SK-N-SH treated with all-trans-retinoic acid at 6 μM for 48 hours (cell line): Measurements from ENCODE around the gene ZBTB46.

Source experiments
- ATAC-seq: fragments of 200-7000 bp; cut with Tn5 transposase; 3 replicates; pipeline ENCODE4 v1.9.1; 2020; ENCODE audit warnings: mild to moderate bottlenecking, moderate library complexity
- ARNTL ChIP-seq: fragments of 450-650 bp; formaldehyde crosslinking; IDR thresholded peaks from 2 replicates; pipeline ENCODE4 v1.5.0; 2020; ENCODE audit warnings: low read depth, mild to moderate bottlenecking, moderate library complexity, borderline replicate concordance
- BACH2 ChIP-seq: fragments of 250-450 bp; sonication (Bioruptor Pico); IDR thresholded peaks from 2 replicates; pipeline ENCODE4 v1.9.0; 2021; ENCODE audit warnings: mild to moderate bottlenecking, borderline replicate concordance
- CSDC2 ChIP-seq: fragments of 250-450 bp; sonication (Bioruptor Pico); IDR thresholded peaks from 2 replicates; pipeline ENCODE4 v1.5.0; 2020; ENCODE audit warnings: mild to moderate bottlenecking, moderate library complexity
- CSRNP3 ChIP-seq: fragments of 250-450 bp; sonication (Bioruptor Pico); IDR thresholded peaks from 2 replicates; pipeline ENCODE4 v1.5.1; 2021; ENCODE audit warnings: mild to moderate bottlenecking, moderate library complexity
- ESRRG ChIP-seq: fragments of 250-450 bp; sonication (Bioruptor Pico); IDR thresholded peaks from 2 replicates; pipeline ENCODE4 v1.6.1; 2021; ENCODE audit warnings: mild to moderate bottlenecking
- GLIS3 ChIP-seq: fragments of 250-450 bp; sonication (Bioruptor Pico); IDR thresholded peaks from 2 replicates; pipeline ENCODE4 v1.5.0; 2020; ENCODE audit warnings: mild to moderate bottlenecking, moderate library complexity
- ISL1 ChIP-seq: fragments of 250-450 bp; sonication (Bioruptor Pico); IDR thresholded peaks from 2 replicates; pipeline ENCODE4 v2.1.2; 2022; ENCODE audit warnings: mild to moderate bottlenecking, moderate library complexity
- OSR1 ChIP-seq: fragments of 250-450 bp; sonication (Bioruptor Pico); IDR thresholded peaks from 2 replicates; pipeline ENCODE4 v1.8.0; 2022; ENCODE audit warnings: moderate library complexity, mild to moderate bottlenecking, inconsistent platforms
- PPARA ChIP-seq: fragments of 250-450 bp; sonication (Bioruptor Pico); IDR thresholded peaks from 2 replicates; pipeline ENCODE4 v1.5.0; 2020; ENCODE audit warnings: mild to moderate bottlenecking, borderline replicate concordance
- RARB ChIP-seq: fragments of 250-450 bp; sonication (Bioruptor Pico); IDR thresholded peaks from 2 replicates; pipeline ENCODE4 v1.8.0; 2021; ENCODE audit warnings: mild to moderate bottlenecking, moderate library complexity
- SNAI2 ChIP-seq: fragments of 250-450 bp; sonication (Bioruptor Pico); IDR thresholded peaks from 2 replicates; pipeline ENCODE4 v1.5.0; 2020; ENCODE audit warnings: mild to moderate bottlenecking, moderate library complexity
- TCF4 ChIP-seq: fragments of 250-450 bp; sonication (Bioruptor Pico); IDR thresholded peaks from 2 replicates; pipeline ENCODE4 v1.8.0; 2021; ENCODE audit warnings: mild to moderate bottlenecking, moderate library complexity, borderline replicate concordance
- TOX ChIP-seq: fragments of 250-450 bp; sonication (Bioruptor Pico); IDR thresholded peaks from 2 replicates; pipeline ENCODE4 v1.8.0; 2021; ENCODE audit warnings: mild to moderate bottlenecking, moderate library complexity, borderline replicate concordance
- ZC3H10 ChIP-seq: fragments of 250-450 bp; sonication (Bioruptor Pico); IDR thresholded peaks from 2 replicates; pipeline ENCODE4 v1.5.1; 2021; ENCODE audit warnings: mild to moderate bottlenecking, moderate library complexity
- ZFP3 ChIP-seq: fragments of 250-450 bp; sonication (Bioruptor Pico); IDR thresholded peaks from 2 replicates; pipeline ENCODE4 v1.5.0; 2020; ENCODE audit warnings: mild to moderate bottlenecking, moderate library complexity
- ZFP30 ChIP-seq: fragments of 450-650 bp; formaldehyde crosslinking; IDR thresholded peaks from 2 replicates; pipeline ENCODE4 v1.5.0; 2022; ENCODE audit warnings: mild to moderate bottlenecking, moderate library complexity
- ZNF565 ChIP-seq: fragments of 450-650 bp; formaldehyde crosslinking; conservative IDR thresholded peaks from 2 replicates; pipeline ENCODE4 v1.5.0; 2020; ENCODE audit warnings: low read depth, mild to moderate bottlenecking, moderate library complexity
- ZNF70 ChIP-seq: fragments of 450-650 bp; formaldehyde crosslinking; IDR thresholded peaks from 2 replicates; pipeline ENCODE4 v1.5.0; 2020; ENCODE audit warnings: mild to moderate bottlenecking, moderate library complexity
- ZNF8 ChIP-seq: fragments of 450-650 bp; formaldehyde crosslinking; IDR thresholded peaks from 2 replicates; pipeline ENCODE4 v1.5.0; 2020; ENCODE audit warnings: mild to moderate bottlenecking, moderate library complexity
- TF ChIP-seq, protein P1 (sequence below): fragments of 250-450 bp; sonication (Bioruptor Pico); IDR thresholded peaks from 2 replicates; pipeline ENCODE4 v1.5.0; 2020; ENCODE audit warnings: mild to moderate bottlenecking, moderate library complexity
- TF ChIP-seq, protein P2 (sequence below): fragments of 250-450 bp; sonication (Bioruptor Pico); IDR thresholded peaks from 2 replicates; pipeline ENCODE4 v1.8.0; 2021; ENCODE audit warnings: low read depth, mild to moderate bottlenecking, moderate library complexity, borderline replicate concordance
- TF ChIP-seq, protein P3 (sequence below): fragments of 250-450 bp; sonication (Bioruptor Pico); IDR thresholded peaks from 2 replicates; pipeline ENCODE4 v1.5.1; 2020; ENCODE audit warnings: low read depth, mild to moderate bottlenecking, moderate library complexity

The ZBTB46 gene

DNA sequence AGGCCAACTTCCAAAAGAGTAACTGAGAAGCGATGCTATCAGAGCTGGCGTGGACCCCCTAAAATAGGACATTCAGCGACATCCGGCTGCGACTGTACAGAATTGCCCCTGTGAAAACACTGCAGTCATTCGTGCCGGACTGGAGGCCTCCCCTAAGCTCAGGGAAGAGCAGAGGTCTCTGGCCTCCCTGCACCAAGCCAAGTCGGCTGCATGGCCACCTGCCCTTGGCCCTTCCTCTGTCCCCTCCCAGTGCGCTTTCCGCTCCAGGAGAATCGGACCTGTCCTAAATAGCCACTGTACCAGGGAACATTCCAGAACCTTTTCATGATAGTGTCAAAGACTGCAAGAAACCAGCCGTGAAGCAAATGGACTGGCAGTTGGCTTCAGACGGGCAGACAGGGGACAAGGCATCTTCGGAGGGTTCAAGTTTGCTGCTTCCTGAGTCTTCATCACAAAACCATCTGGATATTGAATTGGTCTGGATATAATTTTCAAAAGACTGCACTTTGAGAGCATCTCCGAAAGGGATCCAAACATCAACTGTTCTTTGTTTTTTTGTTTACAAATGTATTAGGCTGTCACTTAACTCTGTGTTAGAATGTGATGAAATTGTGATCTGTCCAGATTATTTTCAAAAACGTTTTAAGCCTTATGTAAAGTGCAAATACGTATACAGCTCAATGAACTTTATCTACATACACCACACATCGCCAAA is 75.0 kb downstream of the ZBTB46 start:
- TF ChIP-seq ZNF70 (no peak), ZNF8 (CRISPR knock-in tag) (no peak), SNAI2 (CRISPR knock-in tag) (no peak), ISL1 (CRISPR knock-in tag) (no peak), OSR1 (CRISPR knock-in tag) (no peak), ESRRG (CRISPR knock-in tag) (no peak), CSRNP3 (no peak), ZC3H10 (no peak), BACH2 (CRISPR knock-in tag) (no peak), PPARA (CRISPR knock-in tag) (no peak), ZFP30 (CRISPR knock-in tag) (no peak)
- ATAC-seq: no peak

DNA sequence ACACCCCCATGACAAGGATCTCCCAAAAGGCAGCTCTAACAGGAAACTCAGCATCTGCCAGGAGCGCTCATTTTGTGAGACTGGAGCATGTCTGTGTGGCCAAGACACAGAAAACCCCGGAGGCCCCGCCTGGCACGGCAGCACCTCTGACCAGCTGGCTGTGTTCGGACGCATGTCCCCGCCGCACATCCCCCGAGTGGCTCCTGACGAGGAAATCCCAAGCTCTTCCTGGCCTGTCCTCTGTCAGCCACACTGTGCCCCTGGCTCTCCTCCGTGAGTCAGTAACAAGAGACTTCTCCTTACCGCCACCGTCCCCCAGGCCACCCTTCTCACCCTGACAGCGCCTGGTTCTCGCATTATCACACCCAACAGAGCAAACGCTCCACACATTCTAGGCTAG is 77.1 kb downstream of the ZBTB46 start:
- TF ChIP-seq ZFP3 (no peak), ZFP30 (CRISPR knock-in tag) (no peak), RARB (CRISPR knock-in tag) (no peak), PPARA (CRISPR knock-in tag) (no peak), ZC3H10 (no peak), ZNF8 (CRISPR knock-in tag) (no peak), ISL1 (CRISPR knock-in tag) (no peak), ARNTL (no peak), ZNF70 (no peak), ZNF565 (CRISPR knock-in tag) (no peak), TOX (no peak), BACH2 (CRISPR knock-in tag) (no peak), ESRRG (CRISPR knock-in tag) (no peak), CSDC2 (CRISPR knock-in tag) (no peak), GLIS3 (CRISPR knock-in tag) (no peak), SNAI2 (CRISPR knock-in tag) (no peak), TCF4 (no peak)
- TF ChIP-seq, protein P1, sequence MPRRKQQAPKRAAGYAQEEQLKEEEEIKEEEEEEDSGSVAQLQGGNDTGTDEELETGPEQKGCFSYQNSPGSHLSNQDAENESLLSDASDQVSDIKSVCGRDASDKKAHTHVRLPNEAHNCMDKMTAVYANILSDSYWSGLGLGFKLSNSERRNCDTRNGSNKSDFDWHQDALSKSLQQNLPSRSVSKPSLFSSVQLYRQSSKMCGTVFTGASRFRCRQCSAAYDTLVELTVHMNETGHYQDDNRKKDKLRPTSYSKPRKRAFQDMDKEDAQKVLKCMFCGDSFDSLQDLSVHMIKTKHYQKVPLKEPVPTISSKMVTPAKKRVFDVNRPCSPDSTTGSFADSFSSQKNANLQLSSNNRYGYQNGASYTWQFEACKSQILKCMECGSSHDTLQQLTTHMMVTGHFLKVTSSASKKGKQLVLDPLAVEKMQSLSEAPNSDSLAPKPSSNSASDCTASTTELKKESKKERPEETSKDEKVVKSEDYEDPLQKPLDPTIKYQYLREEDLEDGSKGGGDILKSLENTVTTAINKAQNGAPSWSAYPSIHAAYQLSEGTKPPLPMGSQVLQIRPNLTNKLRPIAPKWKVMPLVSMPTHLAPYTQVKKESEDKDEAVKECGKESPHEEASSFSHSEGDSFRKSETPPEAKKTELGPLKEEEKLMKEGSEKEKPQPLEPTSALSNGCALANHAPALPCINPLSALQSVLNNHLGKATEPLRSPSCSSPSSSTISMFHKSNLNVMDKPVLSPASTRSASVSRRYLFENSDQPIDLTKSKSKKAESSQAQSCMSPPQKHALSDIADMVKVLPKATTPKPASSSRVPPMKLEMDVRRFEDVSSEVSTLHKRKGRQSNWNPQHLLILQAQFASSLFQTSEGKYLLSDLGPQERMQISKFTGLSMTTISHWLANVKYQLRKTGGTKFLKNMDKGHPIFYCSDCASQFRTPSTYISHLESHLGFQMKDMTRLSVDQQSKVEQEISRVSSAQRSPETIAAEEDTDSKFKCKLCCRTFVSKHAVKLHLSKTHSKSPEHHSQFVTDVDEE: no peak
- TF ChIP-seq, protein P2, sequence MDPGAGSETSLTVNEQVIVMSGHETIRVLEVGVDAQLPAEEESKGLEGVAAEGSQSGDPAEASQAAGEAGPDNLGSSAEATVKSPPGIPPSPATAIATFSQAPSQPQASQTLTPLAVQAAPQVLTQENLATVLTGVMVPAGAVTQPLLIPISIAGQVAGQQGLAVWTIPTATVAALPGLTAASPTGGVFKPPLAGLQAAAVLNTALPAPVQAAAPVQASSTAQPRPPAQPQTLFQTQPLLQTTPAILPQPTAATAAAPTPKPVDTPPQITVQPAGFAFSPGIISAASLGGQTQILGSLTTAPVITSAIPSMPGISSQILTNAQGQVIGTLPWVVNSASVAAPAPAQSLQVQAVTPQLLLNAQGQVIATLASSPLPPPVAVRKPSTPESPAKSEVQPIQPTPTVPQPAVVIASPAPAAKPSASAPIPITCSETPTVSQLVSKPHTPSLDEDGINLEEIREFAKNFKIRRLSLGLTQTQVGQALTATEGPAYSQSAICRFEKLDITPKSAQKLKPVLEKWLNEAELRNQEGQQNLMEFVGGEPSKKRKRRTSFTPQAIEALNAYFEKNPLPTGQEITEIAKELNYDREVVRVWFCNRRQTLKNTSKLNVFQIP: no peak
- TF ChIP-seq, protein P3, sequence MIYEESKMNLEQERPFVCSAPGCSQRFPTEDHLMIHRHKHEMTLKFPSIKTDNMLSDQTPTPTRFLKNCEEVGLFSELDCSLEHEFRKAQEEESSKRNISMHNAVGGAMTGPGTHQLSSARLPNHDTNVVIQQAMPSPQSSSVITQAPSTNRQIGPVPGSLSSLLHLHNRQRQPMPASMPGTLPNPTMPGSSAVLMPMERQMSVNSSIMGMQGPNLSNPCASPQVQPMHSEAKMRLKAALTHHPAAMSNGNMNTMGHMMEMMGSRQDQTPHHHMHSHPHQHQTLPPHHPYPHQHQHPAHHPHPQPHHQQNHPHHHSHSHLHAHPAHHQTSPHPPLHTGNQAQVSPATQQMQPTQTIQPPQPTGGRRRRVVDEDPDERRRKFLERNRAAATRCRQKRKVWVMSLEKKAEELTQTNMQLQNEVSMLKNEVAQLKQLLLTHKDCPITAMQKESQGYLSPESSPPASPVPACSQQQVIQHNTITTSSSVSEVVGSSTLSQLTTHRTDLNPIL (CRISPR knock-in tag): no peak
- no peak for ATAC-seq

- ATAC-seq: no peak
- TF ChIP-seq, protein P1: no peak
- TF ChIP-seq ESRRG (CRISPR knock-in tag) (no peak), BACH2 (CRISPR knock-in tag) (no peak), GLIS3 (CRISPR knock-in tag) (no peak), CSRNP3 (no peak), ISL1 (CRISPR knock-in tag) (no peak), CSDC2 (CRISPR knock-in tag) (no peak), TCF4 (no peak), ZNF70 (no peak)
- TF ChIP-seq, protein P2: no peak
- TF ChIP-seq, protein P3 (CRISPR knock-in tag): no peak
These were observed 77.7 kb downstream of the ZBTB46 start for GRCh38 chr20:63753381-63753780.
